HG03439 (cell line): ENCODE measurements around the gene STARD13.

ENCODE experiments used
- ATAC-seq: cut with Tn5 transposase; IDR thresholded peaks from one replicate; pipeline ENCODE4 v1.9.1; 2021; ENCODE audit warnings: mild to moderate bottlenecking, moderate library complexity; ENCODE audit not compliant: unreplicated experiment

STARD13 gene

GRCh38 chr13:33101835-33102234, 183.7 kb downstream of the STARD13 start:
- no peak for ATAC-seq

- ATAC-seq: no peak
Observed at GRCh38 chr13:33100886-33101285, 184.7 kb downstream of the STARD13 start.

- ATAC-seq: no peak
Observed at GRCh38 chr13:33099860-33100259, 185.7 kb downstream of the STARD13 start.

- ATAC-seq: peak; percentile 58
Observed at GRCh38 chr13:33096886-33097605, 188.5 kb downstream of the STARD13 start.

- ATAC-seq: no peak
Observed at GRCh38 chr13:33092073-33092987, 193.2 kb downstream of the STARD13 start.

GRCh38 chr13:33091415-33091774, 194.2 kb downstream of the STARD13 start:
- no peak for ATAC-seq

- ATAC-seq: no peak
Observed at GRCh38 chr13:33090755-33091414, 194.7 kb downstream of the STARD13 start.

- ATAC-seq: no peak
Observed at GRCh38 chr13:33089311-33089710, 196.2 kb downstream of the STARD13 start.

GRCh38 chr13:33087790-33088189, 197.8 kb downstream of the STARD13 start:
- no peak for ATAC-seq

GRCh38 chr13:33087091-33087490, 198.5 kb downstream of the STARD13 start:
- ATAC-seq: no peak

- no peak for ATAC-seq
Observed at GRCh38 chr13:33083054-33083453, 202.5 kb downstream of the STARD13 start.

GRCh38 chr13:33081666-33082065, 203.9 kb downstream of the STARD13 start:
- no peak for ATAC-seq

- no peak for ATAC-seq
Observed at GRCh38 chr13:33080972-33081590, 204.5 kb downstream of the STARD13 start.

GRCh38 chr13:33079960-33080359, 205.6 kb downstream of the STARD13 start:
- no peak for ATAC-seq

GRCh38 chr13:33078263-33078662, 207.3 kb downstream of the STARD13 start:
- no peak for ATAC-seq

- ATAC-seq: no peak
Observed at GRCh38 chr13:33076001-33076992, 209.3 kb downstream of the STARD13 start.

- ATAC-seq: no peak
Observed at GRCh38 chr13:33073338-33073737, 212.2 kb downstream of the STARD13 start.

GRCh38 chr13:33072759-33073158, 212.8 kb downstream of the STARD13 start:
- no peak for ATAC-seq

GRCh38 chr13:33072282-33072681, 213.3 kb downstream of the STARD13 start:
- no peak for ATAC-seq

GRCh38 chr13:33070713-33071112, 214.8 kb downstream of the STARD13 start:
- no peak for ATAC-seq
